ENCODE data around the gene SCYL1.

SCYL1 gene

DNA sequence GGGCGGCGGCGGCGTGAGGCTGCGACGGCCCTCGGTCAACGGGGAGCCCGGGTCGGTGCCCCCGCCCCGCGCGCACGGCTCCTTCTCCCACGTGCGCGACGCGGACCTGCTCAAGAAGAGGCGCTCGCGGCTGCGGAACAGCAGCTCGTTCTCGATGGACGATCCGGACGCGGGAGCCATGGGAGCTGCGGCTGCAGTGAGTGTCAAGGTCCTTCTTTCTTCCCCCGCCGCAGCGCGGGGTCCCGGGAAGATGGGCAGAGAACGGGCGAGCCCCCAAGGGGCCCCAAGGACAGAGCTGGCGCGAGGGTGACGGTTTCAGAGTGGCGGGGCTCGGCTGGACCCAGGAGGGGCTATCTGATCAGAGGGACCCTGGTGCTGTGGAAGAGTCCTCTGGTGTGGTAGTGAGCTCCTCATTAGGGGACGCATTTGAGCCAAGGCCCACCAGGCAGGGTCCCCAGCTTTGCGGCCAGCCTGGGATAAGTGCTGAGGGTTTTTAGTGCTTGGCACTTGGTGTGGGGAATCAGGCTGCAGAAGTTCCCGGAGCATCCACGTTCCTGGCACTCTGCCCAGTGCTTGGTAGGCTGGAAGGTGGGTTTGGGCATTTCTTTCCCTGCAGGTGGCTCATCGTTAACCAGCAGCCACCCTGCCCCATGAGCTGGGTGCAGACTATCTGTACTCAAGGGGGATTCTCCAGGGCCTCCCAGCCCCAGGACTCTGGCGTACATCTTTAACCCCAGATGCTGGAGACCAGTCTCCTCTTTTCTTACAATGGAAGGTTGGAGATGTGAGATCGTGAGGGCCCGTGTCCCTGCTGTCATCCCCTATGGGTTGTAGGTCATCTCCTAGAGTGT lies 60.7 kb downstream of the SCYL1 start:
- DNase-seq (ENCODE audit: low read depth) = no peak

- DNase-seq (ENCODE audit: low read depth) = no peak
Measured at GRCh38 chr11:65586247-65586630, 61.4 kb downstream of the SCYL1 start.

GRCh38 chr11:65586676-65587075 lies 61.8 kb downstream of the SCYL1 start:
- DNase-seq (ENCODE audit: low read depth) = no peak
